Subcutaneous abdominal adipose tissue (tissue), 5 donors: ENCODE measurements around the gene TAC3.

Experiments
- H3K27ac ChIP-seq: one replicate; pipeline ENCODE4 v1.7.0; 2013; ENCODE audit warnings: low read depth, mild to moderate bottlenecking, inconsistent platforms, low read length, moderate library complexity
- H3K27me3 ChIP-seq, 5 donors: one replicate each; pipeline ENCODE4 v1.7.0; 2013; ENCODE audit warnings: low read length in 5 of 5, inconsistent platforms in 1 of 5; ENCODE audit not compliant: control insufficient read depth in 5 of 5, insufficient read depth in 4 of 5
- H3K36me3 ChIP-seq, 5 donors: one replicate each; pipeline ENCODE4 v1.7.0; 2013; ENCODE audit warnings: low read length in 5 of 5; ENCODE audit not compliant: control insufficient read depth in 5 of 5, insufficient read depth in 5 of 5
- H3K4me1 ChIP-seq, 5 donors: one replicate each; pipeline ENCODE4 v1.7.0; 2013; ENCODE audit warnings: low read length in 5 of 5, mild to moderate bottlenecking in 3 of 5, moderate library complexity in 1 of 5; ENCODE audit not compliant: control insufficient read depth in 5 of 5, insufficient read depth in 5 of 5
- H3K4me3 ChIP-seq, 5 donors: one replicate each; pipeline ENCODE4 v1.7.0; 2013; ENCODE audit warnings: low read length in 5 of 5, low read depth in 1 of 5
- H3K9ac ChIP-seq, 5 donors: one replicate each; pipeline ENCODE4 v1.7.0; 2013; ENCODE audit warnings: low read length in 5 of 5, mild to moderate bottlenecking in 4 of 5, moderate library complexity in 3 of 5
- H3K9me3 ChIP-seq, 5 donors: one replicate each; pipeline ENCODE4 v1.7.0; 2013; ENCODE audit warnings: low read length in 5 of 5; ENCODE audit not compliant: control insufficient read depth in 5 of 5
- donor health status: healthy.
- donor health status: healthy.
- donor health status: healthy.
- donor health status: healthy.
- donor health status: healthy.

TAC3 gene

GRCh38 chr12:57006809-57007475, 9.4 kb downstream of the TAC3 start:
- Histone ChIP-seq H3K9ac (peak overlapping the region in 3 of 5 donors; percentile 40 to 66 (median 59)), H3K27ac (no peak overlapping the region)

GRCh38 chr12:57005980-57006808, 10.1 kb downstream of the TAC3 start, which contains the start of gene ZBTB39:
Gene ZBTB39 (minus strand): TSS chr12:57006546. CDS start chr12:57004917, 1,629 bp downstream.
- no peaks in the 10 kb centered on the region for H3K27me3 ChIP-seq
- peak within 1 kb of the TSS; percentile 91 to 96 (median 94) for H3K9ac ChIP-seq
- H3K36me3 ChIP-seq, result peaks cover 2 to 34% (median 29%) of the 10 kb centered on the region in 5 donors
- H3K4me3 ChIP-seq, result peak within 1 kb of the TSS; percentile 70 to 82 (median 74)
- H3K4me1 ChIP-seq, result peaks cover 4 to 31% (median 30%) of the 10 kb centered on the region in 5 donors
- H3K9me3 ChIP-seq, result no peaks in the 10 kb centered on the region
- H3K27ac ChIP-seq, result peak within 1 kb of the TSS; percentile 54

More at GRCh38 chr12:57006809-57007475, 9.4 kb downstream of the TAC3 start:
- Histone ChIP-seq H3K36me3 (peaks cover 2 to 29% (median 28%) of the 10 kb centered on the region in 5 donors), H3K27me3 (no peaks in the 10 kb centered on the region), H3K9me3 (no peaks in the 10 kb centered on the region), H3K4me3 (peak overlapping the region; percentile 42 to 58 (median 48)), H3K4me1 (peaks cover 4 to 24% (median 22%) of the 10 kb centered on the region in 5 donors)

GRCh38 chr12:57004651-57005050, 11.7 kb downstream of the TAC3 start:
- H3K9me3 ChIP-seq, result no peaks in the 10 kb centered on the region
- H3K27ac ChIP-seq, result no peak overlapping the region
- peaks cover 4 to 32% (median 31%) of the 10 kb centered on the region in 5 donors for H3K4me1 ChIP-seq
- H3K36me3 ChIP-seq, result peaks cover 2 to 48% (median 42%) of the 10 kb centered on the region in 5 donors
- no peaks in the 10 kb centered on the region for H3K27me3 ChIP-seq
- H3K9ac ChIP-seq, result peak overlapping the region in 2 of 5 donors; percentile 93 to 95
- no peak overlapping the region for H3K4me3 ChIP-seq

GRCh38 chr12:57003395-57003794, 12.9 kb downstream of the TAC3 start:
- no peak overlapping the region for H3K27ac ChIP-seq
- peaks cover 2 to 54% (median 45%) of the 10 kb centered on the region in 5 donors for H3K36me3 ChIP-seq
- no peaks in the 10 kb centered on the region for H3K27me3 ChIP-seq
- peaks cover 4 to 32% (median 31%) of the 10 kb centered on the region in 5 donors for H3K4me1 ChIP-seq
- H3K9me3 ChIP-seq, result no peaks in the 10 kb centered on the region
- no peak overlapping the region for H3K4me3 ChIP-seq
- no peak overlapping the region for H3K9ac ChIP-seq

- H3K9ac ChIP-seq, result peak overlapping the region in 2 of 5 donors; percentile 16 to 31
- no peaks in the 10 kb centered on the region for H3K9me3 ChIP-seq
- no peak overlapping the region for H3K4me3 ChIP-seq
- peaks cover 2 to 34% (median 24%) of the 10 kb centered on the region in 5 donors for H3K4me1 ChIP-seq
- H3K27me3 ChIP-seq, result no peaks in the 10 kb centered on the region
- peaks cover 2 to 59% (median 48%) of the 10 kb centered on the region in 5 donors for H3K36me3 ChIP-seq
- H3K27ac ChIP-seq, result no peak overlapping the region
These were observed 14.9 kb downstream of the TAC3 start for GRCh38 chr12:57001448-57001906.

GRCh38 chr12:57000393-57000792, 15.9 kb downstream of the TAC3 start:
- Histone ChIP-seq H3K4me3 (no peak overlapping the region), H3K9me3 (no peaks in the 10 kb centered on the region), H3K36me3 (peaks cover 2 to 66% (median 52%) of the 10 kb centered on the region in 5 donors), H3K4me1 (peaks cover 0 to 29% (median 18%) of the 10 kb centered on the region in 5 donors), H3K27me3 (no peaks in the 10 kb centered on the region), H3K9ac (peak overlapping the region in 1 of 5 donors; percentile 17), H3K27ac (no peak overlapping the region)

GRCh38 chr12:56999456-56999855, 16.9 kb downstream of the TAC3 start:
- peaks cover 0 to 20% (median 9%) of the 10 kb centered on the region in 5 donors for H3K4me1 ChIP-seq
- H3K9me3 ChIP-seq, result no peaks in the 10 kb centered on the region
- no peak overlapping the region for H3K27ac ChIP-seq
- H3K36me3 ChIP-seq, result peaks cover 2 to 65% (median 52%) of the 10 kb centered on the region in 5 donors
- H3K9ac ChIP-seq, result no peak overlapping the region
- no peaks in the 10 kb centered on the region for H3K27me3 ChIP-seq
- H3K4me3 ChIP-seq, result no peak overlapping the region

- Histone ChIP-seq H3K4me3 (no peak overlapping the region), H3K9me3 (no peaks in the 10 kb centered on the region), H3K4me1 (peaks cover 0 to 20% (median 9%) of the 10 kb centered on the region in 5 donors), H3K27ac (no peak overlapping the region), H3K27me3 (no peaks in the 10 kb centered on the region), H3K9ac (peak overlapping the region in 1 of 5 donors; percentile 11), H3K36me3 (peaks cover 2 to 61% (median 47%) of the 10 kb centered on the region in 5 donors)
These were observed 17.3 kb downstream of the TAC3 start for GRCh38 chr12:56998981-56999380.

GRCh38 chr12:56998316-56998715, 18.0 kb downstream of the TAC3 start:
- no peak overlapping the region for H3K27ac ChIP-seq
- peaks cover 0 to 20% (median 12%) of the 10 kb centered on the region in 5 donors for H3K4me1 ChIP-seq
- no peak overlapping the region for H3K9ac ChIP-seq
- H3K36me3 ChIP-seq, result peaks cover 2 to 54% (median 41%) of the 10 kb centered on the region in 5 donors
- no peaks in the 10 kb centered on the region for H3K9me3 ChIP-seq
- no peak overlapping the region for H3K4me3 ChIP-seq
- no peaks in the 10 kb centered on the region for H3K27me3 ChIP-seq
